Testis (tissue), 2 donors: ENCODE data around the gene BGN.

Experiments used
- POLR2A ChIP-seq: fragments of 450-650 bp; IDR thresholded peaks from one replicate; pipeline ENCODE4 v1.6.1; 2017; ENCODE audit warnings: antibody characterized with exemption, mild to moderate bottlenecking, moderate library complexity
- TF ChIP-seq, protein P1 (sequence below), 3 experiments: fragments of 450-650 bp in 2 of 3; fragments of 200-600 bp in 1 of 3; sonication (generic) in 1 of 3; IDR thresholded peaks; one replicate each; pipeline ENCODE4 v1.5.1; 2016 to 2019; ENCODE audit warnings: antibody characterized with exemption in 3 of 3, mild to moderate bottlenecking in 2 of 3, moderate library complexity in 1 of 3

- TF ChIP-seq, protein P1, sequence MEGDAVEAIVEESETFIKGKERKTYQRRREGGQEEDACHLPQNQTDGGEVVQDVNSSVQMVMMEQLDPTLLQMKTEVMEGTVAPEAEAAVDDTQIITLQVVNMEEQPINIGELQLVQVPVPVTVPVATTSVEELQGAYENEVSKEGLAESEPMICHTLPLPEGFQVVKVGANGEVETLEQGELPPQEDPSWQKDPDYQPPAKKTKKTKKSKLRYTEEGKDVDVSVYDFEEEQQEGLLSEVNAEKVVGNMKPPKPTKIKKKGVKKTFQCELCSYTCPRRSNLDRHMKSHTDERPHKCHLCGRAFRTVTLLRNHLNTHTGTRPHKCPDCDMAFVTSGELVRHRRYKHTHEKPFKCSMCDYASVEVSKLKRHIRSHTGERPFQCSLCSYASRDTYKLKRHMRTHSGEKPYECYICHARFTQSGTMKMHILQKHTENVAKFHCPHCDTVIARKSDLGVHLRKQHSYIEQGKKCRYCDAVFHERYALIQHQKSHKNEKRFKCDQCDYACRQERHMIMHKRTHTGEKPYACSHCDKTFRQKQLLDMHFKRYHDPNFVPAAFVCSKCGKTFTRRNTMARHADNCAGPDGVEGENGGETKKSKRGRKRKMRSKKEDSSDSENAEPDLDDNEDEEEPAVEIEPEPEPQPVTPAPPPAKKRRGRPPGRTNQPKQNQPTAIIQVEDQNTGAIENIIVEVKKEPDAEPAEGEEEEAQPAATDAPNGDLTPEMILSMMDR (IDR thresholded peaks at IDR 0.05) = peak in 2 of 3 experiments; percentile 17 to 26
- TF ChIP-seq POLR2A = no peak
Observed at GRCh38 chrX:153460826-153461225, 34.0 kb upstream of the BGN start.
